OCI-LY7 (cell line): ENCODE data around the gene CEACAM7. TPM values are rescaled to one million over a fixed set of nuclear protein-coding genes. Genes with fewer than 3 reads are reported as not detected.

ENCODE experiments used
- BruUV-seq: library from RNA; stranded (reverse); fragments of 400-500 nt; replicated peaks from 2 replicates; lab custom pipeline; 2021; lab: Mats Ljungman, UMichigan
- CTCF ChIA-PET: fragments of 300-600 bp; sonication (Branson Sonifier 250); formaldehyde crosslinking; loops from one replicate; lab custom pipeline; 2022; ENCODE audit warnings: antibody characterized with exemption; ENCODE audit not compliant: unreplicated experiment; lab: Charles Lee
- POLR2A ChIA-PET: fragments of 300-600 bp; sonication (Branson Sonifier 250); formaldehyde crosslinking; loops from one replicate; lab custom pipeline; 2022; ENCODE audit warnings: antibody characterized with exemption; lab: Charles Lee
- DNase-seq: peaks from one replicate; pipeline ENCODE4 v3.0.0-alpha.2; 2015; ENCODE audit warnings: low spot score
- H2AFZ ChIP-seq: fragments of 200-600 bp; sonication (generic), shearing (Covaris generic); 2 replicates; pipeline ENCODE4 v1.6.1; 2014; ENCODE audit warnings: mild to moderate bottlenecking, antibody characterized with exemption, low read length, moderate library complexity
- H3K27ac ChIP-seq: fragments of 200-600 bp; sonication (generic); 2 replicates; pipeline ENCODE4 v1.5.1; 2014; ENCODE audit warnings: mixed run types, low read depth, mild to moderate bottlenecking, moderate library complexity, low read length, inconsistent platforms; ENCODE audit not compliant: poor library complexity, severe bottlenecking
- H3K36me3 ChIP-seq: fragments of 200-600 bp; sonication (generic); 2 replicates; pipeline ENCODE4 v1.6.1; 2014; ENCODE audit warnings: mild to moderate bottlenecking, antibody characterized with exemption, low read length, moderate library complexity, mixed read lengths; ENCODE audit not compliant: insufficient read depth
- H3K4me1 ChIP-seq: fragments of 200-600 bp; sonication (generic); 2 replicates; pipeline ENCODE4 v1.5.1; 2014; ENCODE audit warnings: mild to moderate bottlenecking, low read length; ENCODE audit not compliant: insufficient read depth, poor library complexity, severe bottlenecking
- H3K4me2 ChIP-seq: fragments of 200-600 bp; sonication (generic); 2 replicates; pipeline ENCODE4 v1.6.1; 2014; ENCODE audit warnings: mild to moderate bottlenecking, low read length
- H3K4me3 ChIP-seq: fragments of 200-600 bp; sonication (generic); 2 replicates; pipeline ENCODE4 v1.5.1; 2014; ENCODE audit warnings: mild to moderate bottlenecking, low read depth, low read length; ENCODE audit not compliant: poor library complexity, severe bottlenecking
- H3K79me2 ChIP-seq: fragments of 200-600 bp; sonication (generic); 2 replicates; pipeline ENCODE4 v1.6.1; 2016; ENCODE audit warnings: low read depth, mild to moderate bottlenecking, low read length, moderate library complexity, mixed read lengths; ENCODE audit not compliant: insufficient read depth
- H3K9me2 ChIP-seq: fragments of 200-600 bp; sonication (generic); 2 replicates; pipeline ENCODE4 v1.6.1; 2016; ENCODE audit warnings: mild to moderate bottlenecking, low read length, mixed read lengths; ENCODE audit not compliant: insufficient read depth
- H3K9me3 ChIP-seq: fragments of 200-600 bp; sonication (generic); 2 replicates; pipeline ENCODE4 v1.6.1; 2014; ENCODE audit warnings: mild to moderate bottlenecking, mixed run types, low read length, mixed read lengths
- H4K20me1 ChIP-seq: fragments of 200-600 bp; sonication (generic); 2 replicates; pipeline ENCODE4 v1.6.1; 2014; ENCODE audit warnings: mild to moderate bottlenecking, antibody characterized with exemption, low read length, moderate library complexity, mixed read lengths; ENCODE audit not compliant: insufficient read depth
- CTCF ChIP-seq: fragments of 200-600 bp; sonication (generic); conservative IDR thresholded peaks from 2 replicates; pipeline ENCODE4 v1.5.1; 2014; ENCODE audit warnings: mild to moderate bottlenecking, antibody characterized with exemption, low read length, moderate library complexity, mixed read lengths
- EZH2phosphoT487 ChIP-seq: fragments of 200-600 bp; sonication (generic); IDR thresholded peaks from 2 replicates; pipeline ENCODE4 v1.6.1; 2018; ENCODE audit warnings: low read depth, borderline replicate concordance, mild to moderate bottlenecking, mixed run types, antibody characterized with exemption, low read length, moderate library complexity, mixed read lengths
- intact Hi-C: fragments of 100-400 bp; cut with micrococcal nuclease; formaldehyde crosslinking; loops from one replicate; pipeline ENCODE4 v1.10.0; 2022; ENCODE audit not compliant: unreplicated experiment
- total RNA-seq, 2 experiments: library from RNA; depleted of rRNA in 1 of 2; stranded (reverse); fragments of >200 nt in 1 of 2; shearing (Covaris generic) in 1 of 2; gene quantifications; 2 replicates each; pipeline ENCODE4 v1.2.3, GENCODE V29; 2014 to 2022

CEACAM7 gene
- total RNA-seq, 2 experiments from 2014 or later = not detected

DNA sequence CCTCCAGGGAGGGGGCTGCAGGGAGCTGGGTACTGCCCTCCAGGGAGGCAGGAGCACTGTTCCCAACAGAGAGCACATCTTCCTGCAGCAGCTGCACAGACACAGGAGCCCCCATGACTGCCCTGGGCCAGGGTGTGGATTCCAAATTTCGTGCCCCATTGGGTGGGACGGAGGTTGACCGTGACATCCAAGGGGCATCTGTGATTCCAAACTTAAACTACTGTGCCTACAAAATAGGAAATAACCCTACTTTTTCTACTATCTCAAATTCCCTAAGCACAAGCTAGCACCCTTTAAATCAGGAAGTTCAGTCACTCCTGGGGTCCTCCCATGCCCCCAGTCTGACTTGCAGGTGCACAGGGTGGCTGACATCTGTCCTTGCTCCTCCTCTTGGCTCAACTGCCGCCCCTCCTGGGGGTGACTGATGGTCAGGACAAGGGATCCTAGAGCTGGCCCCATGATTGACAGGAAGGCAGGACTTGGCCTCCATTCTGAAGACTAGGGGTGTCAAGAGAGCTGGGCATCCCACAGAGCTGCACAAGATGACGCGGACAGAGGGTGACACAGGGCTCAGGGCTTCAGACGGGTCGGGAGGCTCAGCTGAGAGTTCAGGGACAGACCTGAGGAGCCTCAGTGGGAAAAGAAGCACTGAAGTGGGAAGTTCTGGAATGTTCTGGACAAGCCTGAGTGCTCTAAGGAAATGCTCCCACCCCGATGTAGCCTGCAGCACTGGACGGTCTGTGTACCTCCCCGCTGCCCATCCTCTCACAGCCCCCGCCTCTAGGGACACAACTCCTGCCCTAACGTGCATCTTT is 12.5 kb upstream of the CEACAM7 start:
- H3K36me3 ChIP-seq = no peaks in the 10 kb centered on the region
- H4K20me1 ChIP-seq = no peaks in the 10 kb centered on the region
- CTCF ChIA-PET = no interaction called here

GRCh38 chr19:41699968-41700323 is 11.9 kb upstream of the CEACAM7 start:
- intact Hi-C loops = no loop called here
- H3K36me3 ChIP-seq = no peaks in the 10 kb centered on the region
- H3K4me1 ChIP-seq = no peaks in the 10 kb centered on the region
- DNase-seq = no peak
- no peak overlapping the region for H3K4me2 ChIP-seq
- no peaks in the 10 kb centered on the region for H4K20me1 ChIP-seq
- no peaks in the 10 kb centered on the region for H3K9me3 ChIP-seq
- H3K27ac ChIP-seq = no peak overlapping the region
- H2AFZ ChIP-seq = no peak overlapping the region
- H3K9me2 ChIP-seq = no peaks in the 10 kb centered on the region
- POLR2A ChIA-PET = no interaction called here
- H3K4me3 ChIP-seq = no peak overlapping the region
- CTCF ChIA-PET = no interaction called here
- BruUV-seq = no TSS peak
- TF ChIP-seq EZH2phosphoT487 (no peak), CTCF (no peak)
- H3K79me2 ChIP-seq = no peaks in the 10 kb centered on the region

More for the DNA sequence above, 12.5 kb upstream of the CEACAM7 start:
- no peaks in the 10 kb centered on the region for H3K9me2 ChIP-seq
- TF ChIP-seq EZH2phosphoT487 = no peak
- no peak overlapping the region for H3K4me3 ChIP-seq
- no peak for DNase-seq
- H3K27ac ChIP-seq = no peak overlapping the region
- intact Hi-C loops = no loop called here
- POLR2A ChIA-PET = no interaction called here
- no peak overlapping the region for H2AFZ ChIP-seq
- BruUV-seq = no TSS peak
- no peak overlapping the region for H3K4me2 ChIP-seq
- H3K79me2 ChIP-seq = no peaks in the 10 kb centered on the region
- H3K4me1 ChIP-seq = no peaks in the 10 kb centered on the region
- H3K9me3 ChIP-seq = no peaks in the 10 kb centered on the region

DNA sequence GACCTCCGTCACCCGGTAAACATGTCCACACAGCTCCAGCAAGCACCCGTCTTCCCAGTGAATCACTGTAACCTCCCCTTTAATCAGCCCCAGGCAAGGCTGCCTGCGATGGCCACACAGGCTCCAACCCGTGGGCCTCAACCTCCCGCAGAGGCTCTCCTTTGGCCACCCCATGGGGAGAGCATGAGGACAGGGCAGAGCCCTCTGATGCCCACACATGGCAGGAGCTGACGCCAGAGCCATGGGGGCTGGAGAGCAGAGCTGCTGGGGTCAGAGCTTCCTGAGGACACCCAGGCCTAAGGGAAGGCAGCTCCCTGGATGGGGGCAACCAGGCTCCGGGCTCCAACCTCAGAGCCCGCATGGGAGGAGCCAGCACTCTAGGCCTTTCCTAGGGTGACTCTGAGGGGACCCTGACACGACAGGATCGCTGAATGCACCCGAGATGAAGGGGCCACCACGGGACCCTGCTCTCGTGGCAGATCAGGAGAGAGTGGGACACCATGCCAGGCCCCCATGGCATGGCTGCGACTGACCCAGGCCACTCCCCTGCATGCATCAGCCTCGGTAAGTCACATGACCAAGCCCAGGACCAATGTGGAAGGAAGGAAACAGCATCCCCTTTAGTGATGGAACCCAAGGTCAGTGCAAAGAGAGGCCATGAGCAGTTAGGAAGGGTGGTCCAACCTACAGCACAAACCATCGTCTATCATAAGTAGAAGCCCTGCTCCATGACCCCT is 11.3 kb upstream of the CEACAM7 start:
- Histone ChIP-seq H3K4me3 (no peak overlapping the region), H3K9me3 (no peaks in the 10 kb centered on the region), H2AFZ (no peak overlapping the region), H3K27ac (no peak overlapping the region), H3K4me1 (no peaks in the 10 kb centered on the region), H3K9me2 (no peaks in the 10 kb centered on the region), H3K4me2 (no peak overlapping the region), H3K36me3 (no peaks in the 10 kb centered on the region), H4K20me1 (no peaks in the 10 kb centered on the region), H3K79me2 (no peaks in the 10 kb centered on the region)
- no peak for DNase-seq
- ChIA-PET POLR2A (interaction anchor here (0.6 kb wide), 1 partner anchor 259 kb away, joined by 3 read pairs; no protein-coding TSS in a partner anchor), CTCF (no interaction called here)
- no peak for TF ChIP-seq CTCF
- no peak for TF ChIP-seq EZH2phosphoT487
- intact Hi-C loops = no loop called here
- no TSS peak for BruUV-seq
